Dermis microvascular lymphatic vessel endothelial cell (primary cell): ENCODE data around the gene RBM14. TPM values are rescaled to one million over a fixed set of nuclear protein-coding genes. Genes with fewer than 3 reads are reported as not detected.

Source experiments
- total RNA-seq: library from RNA; depleted of rRNA; stranded (reverse); fragments of >200 nt; gene quantifications from 2 replicates; pipeline ENCODE4 v1.2.1, GENCODE V29; 2014

RBM14 gene
- total RNA-seq, 1 donor from 2014 or later: 19.6 TPM

Other genes with a start within 250 kb of the RBM14 start
- 0.77 and 1.0 TPM in 2 replicates for gene SLC29A2, start 244.9 kb upstream of the RBM14 start, total RNA-seq
- not detected in 2 replicates for gene NPAS4, start 195.6 kb upstream of the RBM14 start, total RNA-seq
- 29.2 and 37.5 TPM in 2 replicates for gene MRPL11, start 177.8 kb upstream of the RBM14 start, total RNA-seq
- gene PELI3, start 149.7 kb upstream of the RBM14 start, total RNA-seq: 3.3 and 5.9 TPM in 2 replicates
- gene DPP3, start 136.2 kb upstream of the RBM14 start, total RNA-seq: 49.9 and 56.0 TPM in 2 replicates
- 11.3 and 23.0 TPM in 2 replicates for gene BBS1, start 106.0 kb upstream of the RBM14 start, total RNA-seq
- 11.8 and 21.0 TPM in 2 replicates for gene ZDHHC24, start 70.6 kb upstream of the RBM14 start, total RNA-seq
- under 0.01 TPM in 2 replicates for gene ACTN3, start 69.7 kb upstream of the RBM14 start, total RNA-seq
- 13.4 and 45.5 TPM in 2 replicates for gene CTSF, start 48.0 kb upstream of the RBM14 start, total RNA-seq
- 0.13 TPM in 2 replicates for gene CCDC87, start 23.6 kb upstream of the RBM14 start, total RNA-seq
- 28.0 and 34.6 TPM in 2 replicates for gene CCS, start 23.4 kb upstream of the RBM14 start, total RNA-seq
- gene RBM4, start 22.1 kb downstream of the RBM14 start, total RNA-seq: 122 and 162 TPM in 2 replicates
- 18.4 and 23.6 TPM in 2 replicates for gene RBM4B, start 61.3 kb downstream of the RBM14 start, total RNA-seq
- 18.1 and 22.6 TPM in 2 replicates for gene SPTBN2, start 112.6 kb downstream of the RBM14 start, total RNA-seq
- 15.3 and 19.1 TPM in 2 replicates for gene RCE1, start 226.8 kb downstream of the RBM14 start, total RNA-seq
- 17.1 and 21.1 TPM in 2 replicates for gene LRFN4, start 240.4 kb downstream of the RBM14 start, total RNA-seq